OCI-M2 (cell line): ENCODE measurements around the gene XXYLT1.
"Not testable (repeated sequence)": the region's sequence is repeated elsewhere in the genome, so short reads cannot be mapped to it uniquely, and the experiment has no call there.

ENCODE experiments used
- DNase-seq: peaks from one replicate; lab custom pipeline; 2025; ENCODE audit not compliant: unreplicated experiment; lab: John Stamatoyannopoulos, UW

Gene XXYLT1

DNA sequence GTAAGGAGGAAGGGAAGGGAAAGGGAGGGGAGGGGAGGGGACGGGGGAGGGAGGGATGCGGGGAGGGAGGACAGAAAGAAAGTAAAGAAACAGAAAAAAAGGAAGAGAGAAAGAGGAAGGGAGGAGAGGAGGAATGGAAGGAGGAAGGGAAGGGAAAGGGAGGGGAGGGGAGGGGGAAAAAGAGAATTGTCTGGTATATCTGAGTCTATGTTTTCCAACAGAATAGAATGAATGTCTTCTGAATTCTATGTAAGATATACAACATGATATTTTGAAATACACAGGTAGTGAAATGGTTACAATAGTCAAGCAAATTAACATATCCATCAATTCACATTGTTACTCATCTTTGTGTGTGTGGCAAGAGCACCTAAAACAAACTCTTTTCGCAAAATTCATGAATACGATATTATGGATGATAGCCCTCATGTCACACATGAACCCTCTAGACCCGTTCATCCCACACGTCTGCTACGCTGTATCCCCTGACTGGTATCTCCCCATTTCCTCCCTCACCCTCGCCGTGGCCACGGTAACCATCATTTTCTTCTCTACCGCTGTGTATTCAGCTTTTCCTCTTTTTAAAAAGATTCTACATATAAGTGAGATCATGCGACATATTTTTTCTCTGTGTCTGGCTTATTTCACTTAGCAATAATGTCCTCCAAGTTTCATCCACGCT, 168.9 kb downstream of the XXYLT1 start:
- no peak for DNase-seq

DNA sequence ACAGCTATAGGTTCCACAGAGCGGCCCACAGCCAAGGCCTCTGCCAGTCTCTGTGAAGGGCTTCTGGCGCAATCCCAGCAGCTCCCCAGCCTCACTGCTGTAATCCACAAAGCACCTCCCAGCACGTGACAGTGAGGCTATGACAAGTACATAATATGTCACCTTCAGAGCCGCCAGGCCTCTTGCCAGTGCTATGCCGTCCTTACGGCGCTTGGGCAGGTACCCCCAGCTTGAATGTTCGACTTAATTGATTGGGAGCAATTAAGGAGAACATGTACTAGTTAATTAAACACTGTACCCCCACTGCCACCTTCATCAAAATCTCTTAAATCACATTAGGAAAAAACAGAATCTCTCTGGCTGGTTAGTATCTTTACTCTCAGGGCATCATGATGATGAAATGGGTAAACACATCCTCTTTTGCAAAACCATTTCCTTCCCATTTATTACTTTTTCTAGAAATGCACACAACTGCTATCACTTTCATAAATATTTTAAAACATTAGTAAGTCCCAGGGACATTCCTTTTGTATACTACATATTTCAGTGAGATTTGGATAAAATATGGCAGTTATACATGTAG, 169.9 kb downstream of the XXYLT1 start:
- no peak for DNase-seq

DNA sequence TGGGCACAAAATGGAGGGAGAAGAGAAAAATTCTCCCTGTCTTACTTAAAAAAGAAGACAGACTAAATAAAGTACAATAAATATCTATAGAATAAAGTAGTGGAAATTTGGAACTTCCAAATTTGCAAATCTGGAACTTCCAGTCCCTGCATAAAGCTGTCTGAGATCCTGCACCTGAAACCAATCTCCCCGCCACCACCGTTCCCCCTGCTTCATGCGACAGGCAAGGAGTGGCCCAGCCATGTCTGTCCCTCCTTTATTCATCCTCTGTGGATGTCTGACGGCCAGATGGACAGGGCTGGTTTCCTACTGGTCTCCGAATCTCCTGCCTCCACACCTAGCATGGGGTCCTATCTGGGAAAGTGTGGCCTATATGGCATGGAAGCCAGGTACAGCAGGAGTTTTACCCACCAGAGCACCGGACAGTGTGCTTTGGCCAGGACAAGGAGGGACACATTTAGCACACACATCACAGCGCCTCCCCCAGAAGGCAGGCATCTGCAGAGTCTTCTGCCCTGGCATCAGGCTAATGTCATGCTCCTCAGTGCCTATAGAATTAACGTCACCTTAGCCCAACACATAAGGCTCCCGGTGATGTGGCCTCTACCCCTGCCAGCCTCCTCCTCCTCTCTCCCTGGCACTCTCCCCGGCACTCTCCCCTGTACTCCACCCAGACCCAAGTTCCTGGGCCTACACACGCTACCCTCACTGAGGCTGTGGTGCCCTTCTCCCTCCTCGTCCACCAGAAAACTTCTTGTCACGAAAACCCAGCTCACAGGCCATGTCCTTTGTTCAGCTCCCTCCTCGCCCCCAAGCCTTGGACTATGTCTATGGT, 170.8 kb downstream of the XXYLT1 start:
- DNase-seq: no peak

DNA sequence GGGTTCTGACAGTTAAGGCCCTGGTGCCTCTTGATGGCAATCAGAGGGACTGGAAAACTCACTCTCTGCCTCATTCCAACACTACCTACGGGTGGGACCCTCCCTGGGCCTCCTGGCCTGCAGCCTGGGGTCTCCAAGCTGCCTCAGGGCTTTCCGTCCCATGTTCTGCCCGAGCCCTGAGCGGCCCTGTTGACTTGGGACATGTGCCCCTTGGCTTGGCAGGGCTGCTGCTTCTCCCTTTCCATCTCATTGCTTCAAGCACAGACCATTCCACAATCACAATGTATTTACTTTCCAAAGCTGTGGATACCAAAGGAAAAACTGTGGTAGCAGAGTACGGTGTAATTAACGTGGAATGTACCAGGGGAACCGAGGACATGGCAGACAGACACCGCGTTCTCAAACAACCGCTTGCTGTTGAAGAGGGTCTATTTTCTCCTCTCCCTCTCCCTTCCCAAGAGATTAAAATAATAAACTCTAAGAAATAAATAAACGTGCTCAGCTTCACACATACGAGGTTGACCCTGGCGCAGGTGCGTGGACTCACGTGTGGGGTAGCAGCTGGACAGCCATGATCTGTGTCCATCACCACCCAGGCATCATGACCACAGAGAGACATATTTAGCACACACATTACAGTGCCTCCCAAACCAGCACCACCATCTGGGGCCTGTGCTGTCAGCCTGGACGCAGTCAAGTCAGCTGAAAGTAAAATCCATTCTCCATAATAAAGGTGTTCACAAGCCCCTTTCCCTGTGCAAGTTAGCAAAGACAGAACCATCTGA, 172.0 kb downstream of the XXYLT1 start:
- no peak for DNase-seq

DNA sequence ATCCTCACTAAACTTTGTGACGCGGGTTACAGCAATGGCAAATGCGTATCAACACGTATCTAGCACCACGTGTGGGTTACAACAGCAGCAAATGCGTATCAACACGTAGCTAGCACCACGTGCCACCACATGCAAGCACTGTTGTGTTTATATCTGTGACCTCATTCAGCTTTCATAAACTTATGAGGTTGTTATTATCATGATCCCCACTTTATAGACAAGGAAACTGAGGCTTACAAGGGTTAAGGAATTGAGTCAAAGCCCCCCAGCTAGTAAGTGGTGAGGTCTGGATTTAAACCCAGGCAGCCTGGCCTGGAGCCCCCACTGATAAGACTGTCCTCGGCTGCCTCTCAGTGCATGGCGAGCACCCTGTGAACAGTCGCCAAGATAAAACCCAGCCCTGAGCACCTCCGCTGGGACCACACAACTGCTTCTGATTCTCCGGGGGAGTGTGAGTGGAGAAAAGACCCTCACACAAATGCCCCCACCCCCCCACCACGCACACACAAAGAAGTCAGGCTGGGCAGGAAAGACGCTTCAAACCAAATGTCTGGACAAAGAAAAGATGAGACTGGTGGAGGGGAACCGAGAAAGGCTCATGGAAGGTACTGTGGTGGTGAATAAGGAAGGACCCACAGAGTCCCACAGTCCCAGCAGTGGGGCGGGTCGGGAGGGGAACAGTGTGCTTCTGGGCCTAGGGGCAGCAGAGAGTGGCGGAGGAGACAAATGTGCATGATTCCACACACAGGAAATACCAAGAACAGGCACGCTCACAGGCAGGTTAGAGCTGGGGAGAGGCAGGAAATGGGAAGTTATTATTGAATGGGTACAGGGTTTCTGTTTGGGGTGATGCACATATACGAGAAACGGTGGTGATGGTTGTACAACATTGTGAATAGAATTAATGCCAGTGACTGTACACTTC, 173.4 kb downstream of the XXYLT1 start:
- no peak for DNase-seq

DNA sequence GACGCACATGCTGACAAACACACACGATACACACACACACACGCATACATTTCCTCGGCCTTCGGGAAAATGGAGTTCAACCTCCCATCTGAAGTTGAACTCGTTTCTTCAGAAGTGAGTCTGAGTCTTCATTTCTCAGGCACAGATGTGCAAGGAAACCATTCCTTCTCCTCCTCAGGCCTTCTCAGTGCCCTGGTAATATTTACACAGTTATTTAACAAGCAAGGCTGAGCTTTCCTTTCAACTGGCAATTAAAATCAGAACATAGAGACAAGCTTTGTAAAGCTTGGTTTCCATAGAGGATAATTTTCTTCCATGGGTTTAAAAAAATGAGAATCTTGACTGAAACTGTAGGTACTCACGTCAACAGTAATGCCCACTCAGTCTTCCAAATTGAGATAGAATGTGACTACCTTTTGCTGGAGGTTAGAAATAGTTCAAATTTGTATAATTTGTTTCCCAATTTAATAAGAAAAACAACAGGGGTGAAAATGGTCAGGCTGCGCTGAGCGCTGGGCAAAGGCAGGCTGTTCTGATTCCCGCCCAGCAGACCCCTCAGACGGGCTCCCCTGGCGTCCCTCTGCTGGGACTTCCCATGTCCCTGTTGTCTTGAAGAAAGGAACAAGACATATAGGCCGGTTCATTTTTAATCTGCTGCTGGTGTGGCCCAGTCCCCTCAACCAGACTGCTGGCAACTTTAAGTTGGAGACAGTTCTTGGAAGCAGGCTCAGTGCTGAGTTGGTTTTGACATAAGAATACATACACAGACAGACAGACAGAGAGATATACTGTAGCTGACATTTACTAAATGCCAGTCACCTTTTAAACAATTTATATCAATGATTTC, 174.3 kb downstream of the XXYLT1 start:
- DNase-seq: no peak

DNA sequence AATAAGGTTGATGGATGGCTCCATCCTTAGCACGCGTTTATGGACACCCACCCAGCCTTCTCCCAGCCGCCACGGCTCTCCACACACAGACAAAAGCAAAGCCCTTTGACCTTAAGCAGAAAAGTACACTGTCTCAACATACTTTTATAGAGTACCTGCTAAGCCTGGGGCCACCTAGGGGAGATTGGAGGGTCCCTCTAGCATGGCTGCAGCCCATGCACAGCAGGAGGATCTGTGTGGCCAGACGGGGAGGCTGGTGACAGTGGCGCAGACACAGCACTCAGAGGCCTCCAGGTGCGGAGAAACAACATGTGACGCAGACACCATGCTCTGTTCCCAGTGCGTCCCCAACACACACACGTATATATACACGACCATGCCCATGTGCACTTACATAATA, 174.9 kb downstream of the XXYLT1 start:
- no peak for DNase-seq

DNA sequence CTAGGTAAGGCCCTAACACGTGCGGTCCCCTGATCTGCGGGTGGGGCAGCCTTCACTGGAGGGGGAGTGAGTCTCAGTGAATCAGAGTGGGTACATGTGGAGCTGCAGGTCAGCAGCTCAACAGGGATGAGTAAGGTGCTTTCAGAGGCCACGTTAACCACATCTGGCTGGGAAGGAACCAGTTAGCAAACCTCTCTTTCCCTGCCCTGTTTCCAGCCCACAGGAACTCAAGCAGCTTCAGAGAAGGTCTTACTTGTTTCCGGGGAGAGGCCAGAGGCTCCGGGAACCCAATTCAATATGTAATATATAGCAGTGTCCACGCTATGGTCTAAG, 175.3 kb downstream of the XXYLT1 start:
- DNase-seq: no peak

DNA sequence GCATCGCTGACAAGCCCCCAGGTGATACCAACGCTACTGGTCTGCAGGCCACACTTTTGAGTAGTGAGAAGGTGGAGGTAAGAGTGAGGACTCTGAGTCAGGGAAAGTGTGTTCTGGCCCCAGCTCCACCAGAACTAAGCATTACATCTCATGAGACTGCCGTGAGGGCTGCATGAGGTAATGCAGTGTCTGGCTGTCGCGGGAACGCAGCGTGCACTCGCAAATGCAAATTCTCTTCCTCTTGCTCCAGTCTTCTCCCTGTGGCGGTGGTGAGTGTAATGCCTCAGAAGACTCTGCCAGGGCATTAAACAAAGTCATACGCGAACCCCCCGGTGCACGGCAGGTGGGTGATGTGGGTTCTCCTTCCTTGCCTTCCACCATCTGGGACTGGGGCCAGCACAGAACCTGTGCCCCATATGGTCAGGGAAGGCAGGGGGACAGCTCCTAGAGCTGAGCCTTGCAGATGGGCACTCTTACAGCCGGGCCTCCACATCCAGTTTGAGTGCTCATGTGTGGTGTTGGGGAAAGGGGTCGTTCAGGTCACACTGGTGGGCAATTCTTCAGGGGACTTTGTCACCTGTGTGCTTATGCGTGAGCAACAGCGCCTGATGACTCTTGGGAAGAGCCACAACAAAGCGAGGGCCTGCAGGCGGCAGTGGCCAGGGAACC, 175.8 kb downstream of the XXYLT1 start:
- no peak for DNase-seq

DNA sequence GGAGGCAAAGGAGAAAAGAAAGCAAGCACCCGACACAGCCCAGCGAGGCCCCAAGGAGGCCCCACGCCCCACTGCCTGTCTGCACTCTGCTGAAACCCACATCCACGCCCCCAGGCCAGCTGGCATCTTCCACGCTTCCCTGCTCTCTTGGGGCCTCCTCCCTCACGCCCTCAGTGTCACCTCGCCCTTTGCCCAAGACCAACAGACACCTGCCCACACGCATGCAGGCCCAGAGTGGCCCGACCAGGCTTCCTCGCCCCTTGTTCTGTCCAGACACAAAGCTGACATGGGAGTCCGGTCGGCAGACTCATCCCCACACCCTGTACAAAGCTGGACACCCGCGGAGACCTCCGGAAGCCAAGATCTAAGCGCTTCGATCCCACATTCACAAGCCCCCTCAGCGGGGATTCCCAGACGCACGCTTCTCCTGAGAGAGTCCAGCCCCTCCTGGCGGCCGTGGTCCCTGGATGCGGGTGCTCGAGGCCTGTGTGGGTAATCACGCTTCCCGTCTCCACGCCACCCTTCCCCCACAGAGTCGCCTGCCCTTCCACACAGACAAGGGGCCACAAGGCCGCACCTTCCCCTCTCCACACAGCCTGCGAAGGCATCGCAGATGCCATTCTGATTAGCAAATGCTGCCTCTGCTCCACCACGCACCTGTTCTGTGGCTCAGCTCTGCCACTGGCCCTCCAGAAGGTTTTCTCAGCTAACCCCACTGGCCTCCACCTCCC, 176.6 kb downstream of the XXYLT1 start:
- DNase-seq: no peak

DNA sequence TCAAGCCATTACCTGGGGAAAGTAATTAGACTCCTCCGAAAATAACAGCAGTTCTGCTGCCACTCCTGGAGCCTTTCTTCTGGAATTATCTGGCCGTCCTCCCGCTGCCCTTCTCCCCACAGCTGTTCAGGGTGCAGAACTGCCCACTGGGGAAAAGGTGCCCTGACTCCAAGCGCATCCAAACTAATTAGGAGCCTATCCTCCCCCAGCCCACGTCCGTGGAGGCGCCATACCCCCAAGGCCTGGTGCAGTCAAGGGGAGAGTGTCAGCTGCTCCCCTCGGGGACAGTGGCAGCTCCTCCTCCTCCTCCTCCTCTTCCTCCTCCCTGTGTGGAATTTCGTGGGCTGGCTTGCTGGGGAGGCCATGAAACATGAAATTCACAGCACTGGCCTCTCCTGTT, 177.2 kb downstream of the XXYLT1 start:
- no peak for DNase-seq

DNA sequence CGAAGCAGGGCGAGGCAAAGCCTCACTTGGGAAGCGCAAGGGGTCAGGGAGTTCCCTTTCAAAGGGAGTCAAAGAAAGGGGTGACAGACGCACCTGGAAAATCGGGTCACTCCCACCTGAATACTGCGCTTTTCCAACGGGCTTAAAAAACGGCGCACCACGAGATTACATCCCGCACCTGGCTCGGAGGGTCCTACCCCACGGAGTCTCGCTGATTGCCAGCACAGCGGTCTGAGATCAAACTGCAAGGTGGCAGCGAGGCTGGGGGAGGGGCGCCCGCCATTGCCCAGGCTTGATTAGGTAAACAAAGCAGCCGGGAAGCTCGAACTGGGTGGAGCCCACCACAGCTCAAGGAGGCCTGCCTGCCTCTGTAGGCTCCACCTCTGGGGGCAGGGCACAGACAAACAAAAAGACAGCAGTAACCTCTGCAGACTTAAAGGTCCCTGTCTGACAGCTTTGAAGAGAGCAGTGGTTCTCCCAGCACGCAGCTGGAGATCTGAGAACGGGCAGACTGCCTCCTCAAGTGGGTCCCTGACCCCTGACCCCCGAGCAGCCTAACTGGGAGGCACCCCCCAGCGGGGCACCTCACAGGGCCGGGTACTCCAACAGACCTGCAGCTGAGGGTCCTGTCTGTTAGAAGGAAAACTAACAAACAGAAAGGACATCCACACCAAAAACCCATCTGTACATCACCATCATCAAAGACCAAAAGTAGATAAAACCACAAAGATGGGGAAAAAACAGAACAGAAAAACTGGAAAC, 182.9 kb downstream of the XXYLT1 start:
- not testable (repeated sequence) for DNase-seq

DNA sequence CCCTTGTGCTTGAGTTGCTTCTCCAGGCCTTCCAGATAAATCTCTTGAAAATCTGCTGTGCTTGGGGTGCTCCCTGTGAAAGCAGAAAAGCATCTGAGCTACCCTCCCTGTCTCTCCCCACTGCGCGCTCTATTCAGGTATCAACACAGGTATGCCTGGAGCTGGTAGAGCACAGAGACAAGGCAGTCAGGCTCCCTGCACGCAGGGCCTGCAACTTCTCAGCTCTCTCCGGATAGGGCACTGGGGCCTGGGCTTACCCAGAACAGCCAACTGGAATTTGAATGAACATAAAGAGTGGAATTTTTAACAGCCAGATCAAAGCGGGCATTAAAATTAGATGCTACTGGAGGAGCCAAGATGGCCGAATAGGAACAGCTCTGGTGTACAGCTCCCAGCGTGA, 183.6 kb downstream of the XXYLT1 start:
- no peak for DNase-seq

DNA sequence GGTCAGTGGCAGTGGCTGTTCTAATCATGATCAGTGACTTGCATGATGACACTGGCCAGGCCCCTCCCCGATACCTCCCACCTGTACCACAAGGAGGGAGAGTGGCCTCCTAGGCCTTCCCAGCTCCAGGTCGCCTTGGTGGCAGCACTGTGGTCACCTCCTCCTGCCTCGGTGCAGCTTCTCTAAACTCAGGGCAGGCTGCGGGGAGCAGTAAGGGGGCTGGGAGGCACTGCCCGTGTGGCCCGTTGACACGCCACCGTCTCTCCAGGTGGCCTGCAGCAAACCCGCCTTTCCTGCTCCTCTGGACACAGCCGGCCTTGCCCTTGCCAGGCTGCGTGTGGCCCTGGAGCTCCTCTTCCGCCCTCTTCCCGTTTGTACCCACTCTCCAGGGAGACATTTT, 184.1 kb downstream of the XXYLT1 start:
- no peak for DNase-seq

DNA sequence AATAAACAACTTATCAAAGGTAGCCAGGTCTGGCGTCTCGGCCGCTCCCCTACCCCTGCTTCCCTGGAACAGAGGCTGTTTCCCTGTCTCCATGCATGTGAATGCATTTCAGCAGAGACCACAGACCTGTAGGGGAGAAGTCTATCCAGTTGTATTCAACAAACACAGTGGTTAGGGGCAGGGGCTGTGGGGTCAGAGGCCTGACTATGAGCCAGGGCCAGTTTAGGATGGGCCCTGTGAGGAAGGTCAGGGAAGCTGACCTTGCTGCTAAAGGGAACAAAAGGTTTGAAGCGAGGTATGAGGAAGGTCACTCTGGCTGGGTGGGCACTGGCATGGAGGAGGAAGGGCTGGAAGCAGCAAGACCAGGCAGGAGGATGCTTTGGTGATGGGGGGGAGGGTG, 184.6 kb downstream of the XXYLT1 start:
- DNase-seq: no peak

DNA sequence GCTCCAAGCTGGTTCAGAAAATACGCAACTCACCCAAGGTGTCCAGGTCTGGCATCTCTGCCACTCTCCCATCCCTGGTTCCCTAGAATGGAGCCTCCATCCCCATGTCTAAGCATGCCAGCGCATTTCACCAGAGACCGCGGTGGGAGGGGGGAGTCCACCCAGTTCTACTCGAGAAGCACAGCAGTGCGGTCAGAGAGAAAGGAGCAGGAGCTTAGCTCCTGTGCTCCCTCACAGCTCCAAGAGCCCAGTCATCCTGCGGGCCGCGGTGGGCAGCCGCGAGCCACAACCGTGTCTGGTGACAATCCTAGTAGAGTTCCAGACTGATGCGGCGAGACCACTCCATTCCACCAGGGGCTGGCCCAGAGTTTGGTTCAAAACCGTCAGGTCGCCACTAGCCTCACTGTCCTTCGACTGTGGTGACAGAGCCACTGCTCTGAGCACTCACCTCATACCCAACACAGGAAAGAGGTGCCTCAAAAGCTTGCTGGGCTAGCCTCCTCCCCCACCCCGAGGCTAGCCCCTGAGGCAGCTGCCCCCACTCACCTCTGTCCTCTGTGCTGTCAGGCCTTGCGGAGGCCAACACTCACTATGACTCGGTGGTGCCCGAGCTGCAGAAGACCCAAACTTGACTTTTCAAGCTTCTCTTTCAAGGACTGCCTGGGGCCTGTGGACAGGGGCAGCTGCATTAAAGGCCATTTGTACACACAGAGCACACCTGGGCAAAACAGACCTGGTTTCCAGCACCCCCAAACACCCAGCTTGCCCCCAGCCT, 185.4 kb downstream of the XXYLT1 start:
- no peak for DNase-seq

DNA sequence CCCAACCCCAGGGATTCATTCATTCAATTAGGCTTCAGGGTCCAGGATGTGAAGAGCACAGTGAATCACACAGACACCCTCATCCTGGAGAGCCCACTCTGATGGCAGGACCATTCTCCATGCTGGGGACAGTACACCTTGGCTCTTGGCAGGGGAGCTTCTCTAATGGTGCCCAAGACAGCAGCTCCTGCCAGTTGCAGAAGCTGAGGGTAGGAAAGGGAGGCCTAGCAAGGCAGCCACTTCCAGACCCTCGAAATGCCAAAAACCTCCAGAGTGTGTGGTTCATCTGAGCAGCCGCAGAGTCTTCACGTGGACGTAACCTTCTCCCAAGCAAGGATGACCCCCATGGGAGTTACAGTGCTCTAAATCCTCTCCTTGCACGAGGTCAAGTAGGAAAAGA, 186.2 kb downstream of the XXYLT1 start:
- DNase-seq: no peak
